H1 (cell line): ENCODE data around the gene CSKMT. TPM values are rescaled to one million over a fixed set of nuclear protein-coding genes. Genes with fewer than 3 reads are reported as not detected.

ENCODE experiments used
- CTCF ChIA-PET: fragments of 300-600 bp; sonication (Branson Sonifier 250); formaldehyde crosslinking; loops from one replicate; lab custom pipeline; 2021; ENCODE audit not compliant: partially characterized antibody; lab: Charles Lee
- POLR2A ChIA-PET: fragments of 300-600 bp; sonication (Branson Sonifier 250); formaldehyde crosslinking; loops from one replicate; lab custom pipeline; 2021; ENCODE audit warnings: inconsistent platforms; ENCODE audit not compliant: partially characterized antibody; lab: Charles Lee
- DNase-seq, 2 experiments: peaks; one replicate each; pipeline versions ENCODE4 v3.0.0 to v3.0.0-alpha.2; 2010 to 2022; ENCODE audit warnings: low spot score in 2 of 2, low read depth in 1 of 2, mixed read lengths in 1 of 2
- FAIRE-seq: peaks from 2 replicates; lab custom pipeline; 2011; peaks lifted over from hg19 to GRCh38; lab: Jason Lieb, UNC
- H2AFZ ChIP-seq: 2 replicates; pipeline ENCODE4 v1.8.1; 2012; ENCODE audit warnings: low read length, inconsistent platforms
- H2AK5ac ChIP-seq: 2 replicates; pipeline ENCODE4 v1.6.1; 2013; ENCODE audit warnings: low read depth, low read length
- H2BK120ac ChIP-seq: replicated peaks from 2 replicates; pipeline ENCODE3; 2013; ENCODE audit warnings: low read depth, low read length, inconsistent platforms
- H2BK12ac ChIP-seq: 2 replicates; pipeline ENCODE4 v1.6.1; 2013; ENCODE audit warnings: low read depth, low read length
- H2BK15ac ChIP-seq: 2 replicates; pipeline ENCODE4 v1.6.1; 2013; ENCODE audit warnings: low read length
- H2BK20ac ChIP-seq: 2 replicates; pipeline ENCODE4 v1.6.1; 2013; ENCODE audit warnings: low read length
- H2BK5ac ChIP-seq: 2 replicates; pipeline ENCODE4 v1.6.1; 2013; ENCODE audit warnings: low read depth, low read length
- H3K14ac ChIP-seq: 2 replicates; pipeline ENCODE4 v1.6.1; 2013; ENCODE audit warnings: inconsistent platforms; ENCODE audit not compliant: insufficient read length
- H3K18ac ChIP-seq: 2 replicates; pipeline ENCODE4 v1.6.1; 2013; ENCODE audit warnings: low read length; ENCODE audit errors: extremely low read depth
- H3K23ac ChIP-seq: 2 replicates; pipeline ENCODE4 v1.6.1; 2013; ENCODE audit warnings: inconsistent platforms; ENCODE audit not compliant: insufficient read length
- H3K23me2 ChIP-seq: 2 replicates; pipeline ENCODE4 v1.6.1; 2013; ENCODE audit warnings: low read depth, low read length
- H3K27ac ChIP-seq: 2 replicates; pipeline ENCODE4 v1.6.1; 2011; ENCODE audit warnings: low read depth, low read length, inconsistent platforms
- H3K27me3 ChIP-seq, 4 experiments: replicated peaks in 1 of 4; 1 replicate in 1 of 4; 2 replicates in 3 of 4; pipeline versions ENCODE4 v1.6.1 to v1.8.1; 2011 to 2013; ENCODE audit warnings: low read length in 3 of 4, mild to moderate bottlenecking in 3 of 4, inconsistent platforms in 2 of 4, mixed read lengths in 2 of 4, moderate library complexity in 1 of 4; ENCODE audit not compliant: control insufficient read depth in 3 of 4, insufficient read depth in 3 of 4; ENCODE audit errors: extremely low read depth in 1 of 4
- H3K36me3 ChIP-seq, 4 experiments: 2 replicates each; pipeline versions ENCODE4 v1.6.1 to v1.8.1; 2011 to 2013; ENCODE audit warnings: mild to moderate bottlenecking in 4 of 4, low read length in 3 of 4, moderate library complexity in 2 of 4, control low read depth in 1 of 4, inconsistent platforms in 1 of 4; ENCODE audit not compliant: insufficient read depth in 4 of 4, control insufficient read depth in 2 of 4
- H3K4ac ChIP-seq: replicated peaks from 2 replicates; pipeline ENCODE3; 2013; ENCODE audit warnings: low read length, low read depth, mixed read lengths, inconsistent platforms; ENCODE audit not compliant: insufficient read length
- H3K4me1 ChIP-seq, 4 experiments: replicated peaks in 1 of 4; 1 replicate in 1 of 4; 2 replicates in 3 of 4; pipeline versions ENCODE4 v1.6.1 to v1.8.1; 2011 to 2013; ENCODE audit warnings: low read length in 3 of 4, inconsistent platforms in 2 of 4, mixed read lengths in 1 of 4; ENCODE audit not compliant: insufficient read depth in 4 of 4, control insufficient read depth in 3 of 4
- H3K4me2 ChIP-seq, 2 experiments: 2 replicates each; pipeline versions ENCODE4 v1.6.1 to v1.8.1; 2011 to 2013; ENCODE audit warnings: low read depth in 2 of 2, low read length in 2 of 2, control low read depth in 1 of 2, inconsistent platforms in 1 of 2, mild to moderate bottlenecking in 1 of 2; ENCODE audit not compliant: insufficient read depth in 1 of 2
- H3K4me3 ChIP-seq, 4 experiments: fragments of 200-600, 300-600 bp in 1 of 4; sonication (generic), shearing (Covaris generic), sonication (Bioruptor Twin) in 1 of 4; 2 replicates each; pipeline versions ENCODE4 v1.5.1 to v1.8.1; 2011 to 2016; ENCODE audit warnings: low read length in 4 of 4, low read depth in 3 of 4, control low read depth in 2 of 4, inconsistent platforms in 2 of 4, mild to moderate bottlenecking in 2 of 4, mixed read lengths in 1 of 4, moderate library complexity in 1 of 4; ENCODE audit not compliant: insufficient read depth in 2 of 4; ENCODE audit errors: extremely low read depth in 1 of 4
- H3K56ac ChIP-seq: replicated peaks from 2 replicates; pipeline ENCODE3; 2013; ENCODE audit warnings: low read depth, mild to moderate bottlenecking, mixed read lengths, low read length, inconsistent platforms; ENCODE audit not compliant: insufficient read length
- H3K79me1 ChIP-seq: 2 replicates; pipeline ENCODE4 v1.6.1; 2013; ENCODE audit warnings: low read depth, low read length, control low read depth
- H3K79me2 ChIP-seq, 2 experiments: 2 replicates each; pipeline versions ENCODE4 v1.6.1 to v1.8.1; 2012 to 2013; ENCODE audit warnings: low read length in 2 of 2, mild to moderate bottlenecking in 2 of 2, inconsistent platforms in 1 of 2; ENCODE audit not compliant: insufficient read depth in 2 of 2, control insufficient read depth in 1 of 2
- H3K9ac ChIP-seq, 4 experiments: replicated peaks in 1 of 4; 1 replicate in 1 of 4; 2 replicates in 3 of 4; pipeline versions ENCODE4 v1.6.1 to v1.8.1; 2011 to 2013; ENCODE audit warnings: low read depth in 3 of 4, low read length in 3 of 4, control low read depth in 2 of 4, mild to moderate bottlenecking in 2 of 4, moderate library complexity in 2 of 4, inconsistent platforms in 1 of 4; ENCODE audit errors: extremely low read depth in 1 of 4
- H3K9me3 ChIP-seq, 2 experiments: 2 replicates each; pipeline versions ENCODE4 v1.6.1 to v1.8.1; 2012 to 2013; ENCODE audit warnings: mild to moderate bottlenecking in 2 of 2, moderate library complexity in 2 of 2, control low read depth in 1 of 2, inconsistent platforms in 1 of 2, low read depth in 1 of 2, low read length in 1 of 2, mixed read lengths in 1 of 2; ENCODE audit not compliant: insufficient read depth in 2 of 2
- H4K20me1 ChIP-seq, 2 experiments: replicated peaks in 1 of 2; 2 replicates each; pipeline versions ENCODE3 to v1.8.1; 2011 to 2013; ENCODE audit warnings: inconsistent platforms in 2 of 2, low read length in 2 of 2, mild to moderate bottlenecking in 1 of 2; ENCODE audit not compliant: insufficient read depth in 2 of 2, control insufficient read depth in 1 of 2
- H4K5ac ChIP-seq: 2 replicates; pipeline ENCODE4 v1.6.1; 2013; ENCODE audit warnings: low read length, low read depth, mixed read lengths, inconsistent platforms; ENCODE audit not compliant: insufficient read length
- H4K8ac ChIP-seq: 2 replicates; pipeline ENCODE4 v1.8.0; 2013; ENCODE audit warnings: mild to moderate bottlenecking, moderate library complexity, low read length, inconsistent platforms; ENCODE audit not compliant: insufficient read depth; ENCODE audit errors: extremely low read depth
- H4K91ac ChIP-seq: replicated peaks from 2 replicates; pipeline ENCODE3; 2013; ENCODE audit warnings: low read length, mixed read lengths, inconsistent platforms; ENCODE audit not compliant: insufficient read length
- ATF3 ChIP-seq: IDR thresholded peaks from 2 replicates; pipeline ENCODE4 v1.6.1; 2011; ENCODE audit warnings: low read depth, mild to moderate bottlenecking, low read length; ENCODE audit not compliant: insufficient read depth
- CHD1 ChIP-seq: IDR thresholded peaks from 2 replicates; pipeline ENCODE4 v1.6.1; 2012; ENCODE audit warnings: low read depth, low read length, improper control_type of control experiment
- EZH2 ChIP-seq: fragments of 200-600 bp; sonication (generic); IDR thresholded peaks from 2 replicates; pipeline ENCODE4 v1.7.1; 2012; ENCODE audit warnings: low read depth, mild to moderate bottlenecking, moderate library complexity, low read length, inconsistent platforms; ENCODE audit not compliant: severe bottlenecking
- HDAC6 ChIP-seq: IDR thresholded peaks from one replicate; pipeline ENCODE4 v1.7.1; 2012; ENCODE audit warnings: low read depth, mild to moderate bottlenecking, inconsistent platforms, low read length, moderate library complexity
- JUN ChIP-seq: IDR thresholded peaks from 2 replicates; pipeline ENCODE4 v1.6.1; 2011; ENCODE audit warnings: low read depth, mild to moderate bottlenecking, improper control_type of control experiment, low read length
- JUND ChIP-seq: IDR thresholded peaks from 2 replicates; pipeline ENCODE4 v1.6.1; 2011; ENCODE audit warnings: mild to moderate bottlenecking, improper control_type of control experiment, low read length
- KDM5A ChIP-seq: fragments of 200-600 bp; IDR thresholded peaks from 2 replicates; pipeline ENCODE4 v1.7.1; 2012; ENCODE audit warnings: mild to moderate bottlenecking, low read length, inconsistent platforms, mixed read lengths
- NRF1 ChIP-seq: IDR thresholded peaks from 2 replicates; pipeline ENCODE4 v1.6.1; 2011; ENCODE audit warnings: mild to moderate bottlenecking, low read depth, low read length, improper control_type of control experiment
- PHF8 ChIP-seq: fragments of 200-600 bp; sonication (generic); conservative IDR thresholded peaks from 2 replicates; pipeline ENCODE4 v1.7.1; 2012; ENCODE audit warnings: low read depth, mild to moderate bottlenecking, inconsistent platforms, low read length, moderate library complexity
- POLR2A ChIP-seq, 2 experiments: IDR thresholded peaks; 1 replicate in 1 of 2; 2 replicates in 1 of 2; pipeline ENCODE4 v1.6.1; 2011; ENCODE audit warnings: low read depth in 2 of 2, low read length in 2 of 2, mild to moderate bottlenecking in 2 of 2; ENCODE audit errors: control extremely low read depth in 1 of 2
- POLR2AphosphoS5 ChIP-seq: IDR thresholded peaks from 2 replicates; pipeline ENCODE4 v1.6.1; 2011; ENCODE audit warnings: low read depth, low read length
- RBBP5 ChIP-seq: IDR thresholded peaks from 2 replicates; pipeline ENCODE4 v1.7.1; 2012; ENCODE audit warnings: low read depth, mild to moderate bottlenecking, inconsistent platforms, low read length, moderate library complexity, borderline replicate concordance
- TAF7 ChIP-seq: optimal IDR thresholded peaks from 2 replicates; pipeline ENCODE3; 2011; ENCODE audit warnings: low read depth, mild to moderate bottlenecking, inconsistent platforms, low read length, moderate library complexity, borderline replicate concordance
- WGBS, 2 experiments: shearing (Covaris generic) in 1 of 2; methylation state at CpG; one replicate each; pipeline versions ENCODE4 v1.1.6 to v1.1.7; 2013 to 2015; ENCODE audit warnings: low lambda C conversion rate in 2 of 2, mixed read lengths in 2 of 2, inconsistent platforms in 1 of 2, low coverage in 1 of 2, missing lambda C conversion rate in 1 of 2; ENCODE audit not compliant: insufficient replicate concordance in 2 of 2, insufficient coverage in 1 of 2, insufficient read length in 1 of 2; ENCODE audit errors: extremely low coverage in 1 of 2, missing lambda C conversion rate in 1 of 2; 5-methylcytosine and 5-hydroxymethylcytosine counted together
- polyA plus RNA-seq, 7 experiments: library from polyadenylated mRNA; depleted of rRNA in 3 of 7; stranded (reverse) in 5 of 7; unstranded in 2 of 7; fragments of >200 nt in 5 of 7; fragments of 200-250 nt in 2 of 7; gene quantifications; 1 replicate in 5 of 7; 2 replicates in 1 of 7; 4 replicates in 1 of 7; pipeline versions ENCODE4 v1.2.1 to v1.2.3, GENCODE V29; 2011 to 2013; ENCODE audit warnings: missing spikeins in 2 of 7, mixed read lengths in 2 of 7
- total RNA-seq: library from RNA; stranded (reverse); fragmentation: NEBNext Ultra II Directional; extraction: Animal tissue kit (Norgen Biotek cat#: 25700); gene quantifications from 2 replicates; pipeline ENCODE4 v1.2.1, GENCODE V29; 2021

Gene CSKMT
- total and polyA plus RNA-seq, 2 of the 8 experiments (the other 6 are each of a cell fraction or from before 2014, with no cell fraction given) = 12.0 to 66.1 TPM

DNA sequence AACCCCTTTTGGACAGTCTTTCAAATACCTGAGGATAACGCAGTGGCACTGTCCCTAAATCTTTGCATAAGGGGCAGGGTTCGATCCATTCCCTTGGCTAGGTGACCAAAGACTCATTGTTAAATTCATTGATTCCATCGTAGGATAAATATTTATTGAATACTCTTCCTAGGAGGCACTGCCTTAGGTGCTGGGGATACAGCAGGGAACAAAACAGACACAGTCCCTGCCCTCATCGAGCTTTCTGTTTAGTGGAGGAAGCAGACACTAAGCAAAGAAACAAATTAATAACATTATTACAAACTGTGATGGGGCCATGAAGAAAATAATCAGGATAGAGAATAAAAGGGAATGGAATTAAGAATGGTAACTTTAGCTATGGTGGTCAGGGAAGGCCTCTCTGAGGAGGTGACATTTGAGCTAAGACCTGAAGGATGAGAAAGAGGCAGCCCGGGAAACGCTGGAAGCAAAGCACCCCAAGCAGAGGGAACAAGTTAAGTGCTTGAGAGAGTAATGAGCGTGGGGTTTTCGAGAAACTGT lies 44.0 kb upstream of the CSKMT start:
- Histone ChIP-seq H4K5ac (peak overlapping the region; percentile 48), H3K79me2 (no peaks in the 10 kb centered on the region), H3K4me2 (peak overlapping the region; percentile 66 to 68), H4K8ac (no peak overlapping the region), H3K27ac (no peak overlapping the region; the same call in 1 of the 2 replicates), H2AK5ac (no peak overlapping the region), H3K23me2 (peaks cover 4% of the 10 kb centered on the region; the same call in 1 of the 2 replicates), H3K9ac (peak overlapping the region; percentile 51 to 82 (median 77)), H3K4ac (no peak overlapping the region), H3K4me3 (peak overlapping the region; percentile 59 to 87 (median 83)), H3K56ac (peak overlapping the region; percentile 43), H4K91ac (peak overlapping the region; percentile 44), H2AFZ (no peak overlapping the region), H3K36me3 (peaks cover 7 to 11% (median 9%) of the 10 kb centered on the region in 4 experiments), H3K4me1 (peaks cover 0 to 5% (median 0%) of the 10 kb centered on the region in 4 experiments; a peak in 1 of 7 replicates), H3K14ac (no peak overlapping the region), H4K20me1 (no peaks in the 10 kb centered on the region), H3K79me1 (no peaks in the 10 kb centered on the region), H3K23ac (no peak overlapping the region), H2BK5ac (peak overlapping the region; percentile 71; the same call in 1 of the 2 replicates), H3K27me3 (no peaks in the 10 kb centered on the region), H2BK15ac (no peak overlapping the region), H2BK120ac (no peak overlapping the region), H2BK20ac (no peak overlapping the region), H3K9me3 (no peaks in the 10 kb centered on the region), H2BK12ac (0 out of 2 replicates have a peak overlapping the region, but pooled peaks have one; percentile 27), H3K18ac (peak overlapping the region; percentile 83)
- FAIRE-seq = no peak
- no peak for DNase-seq
- ChIA-PET CTCF (interaction anchor here (0.9 to 3.5 kb wide), 9 partner anchors 8 to 226 kb away, joined by 3 to 25 read pairs (median 4); partner anchors contain the start of genes C11orf98, CSKMT, EML3 and ROM1), POLR2A (interaction anchor here (0.8 to 8.6 kb wide), 34 partner anchors 8 to 220 kb away, joined by 3 to 83 read pairs (median 4); partner anchors contain the start of genes C11orf98, CSKMT, EML3 and GANAB)
- WGBS, 2 experiments = 43% methylated on average over 8 of the region's 8 CpGs; no CpG with 5 or more reads in 1 of the 2 experiments
- TF ChIP-seq KDM5A (no peak), EZH2 (no peak), POLR2AphosphoS5 (no peak), HDAC6 (no peak), CHD1 (no peak), PHF8 (no peak), ATF3 (no peak), NRF1 (no peak), RBBP5 (no peak), JUN (no peak), TAF7 (no peak), POLR2A (IDR thresholded peaks at IDR 0.05; ENCODE audit: control extremely low read depth in 1 of 2, low read depth in 2 of 2, low read length in 2 of 2) (no peak), JUND (no peak)
